Prostate gland (tissue), 2 donors: ENCODE results near the gene RACK1.

Source experiments
- POLR2AphosphoS5 ChIP-seq: sonication (generic); formaldehyde crosslinking; IDR thresholded peaks from one replicate; pipeline ENCODE4 v1.6.1; 2017; ENCODE audit warnings: antibody characterized with exemption
- TF ChIP-seq, protein P1 (sequence below), 4 experiments: fragments of 200-600 bp in 2 of 4; fragments of 450-650 bp in 2 of 4; sonication (generic) in 2 of 4; IDR thresholded peaks; 1 replicate in 3 of 4; 2 replicates in 1 of 4; pipeline ENCODE4 v1.5.1; 2016 to 2019; ENCODE audit warnings: antibody characterized with exemption in 4 of 4, mild to moderate bottlenecking in 2 of 4, moderate library complexity in 2 of 4

DNA sequence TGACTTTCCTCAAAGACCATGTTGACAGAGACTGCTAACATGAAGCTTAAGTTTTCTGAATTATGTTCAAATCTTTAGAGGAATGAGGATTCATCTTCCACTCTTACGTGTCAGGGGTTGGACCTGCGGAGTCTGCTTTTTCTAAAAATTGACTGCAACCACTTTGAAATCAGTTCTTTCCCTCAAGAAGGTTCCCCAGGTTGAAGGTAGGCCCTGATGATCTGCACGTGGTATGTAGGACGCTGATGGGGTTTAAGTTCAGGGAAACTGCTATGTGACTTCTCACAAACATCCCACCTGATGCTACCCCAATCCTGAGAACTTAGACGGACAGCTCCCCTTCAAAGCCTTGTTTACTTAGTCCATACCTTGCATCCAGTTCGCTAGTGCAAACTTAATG is 7.2 kb downstream of the RACK1 start:
- TF ChIP-seq, protein P1, sequence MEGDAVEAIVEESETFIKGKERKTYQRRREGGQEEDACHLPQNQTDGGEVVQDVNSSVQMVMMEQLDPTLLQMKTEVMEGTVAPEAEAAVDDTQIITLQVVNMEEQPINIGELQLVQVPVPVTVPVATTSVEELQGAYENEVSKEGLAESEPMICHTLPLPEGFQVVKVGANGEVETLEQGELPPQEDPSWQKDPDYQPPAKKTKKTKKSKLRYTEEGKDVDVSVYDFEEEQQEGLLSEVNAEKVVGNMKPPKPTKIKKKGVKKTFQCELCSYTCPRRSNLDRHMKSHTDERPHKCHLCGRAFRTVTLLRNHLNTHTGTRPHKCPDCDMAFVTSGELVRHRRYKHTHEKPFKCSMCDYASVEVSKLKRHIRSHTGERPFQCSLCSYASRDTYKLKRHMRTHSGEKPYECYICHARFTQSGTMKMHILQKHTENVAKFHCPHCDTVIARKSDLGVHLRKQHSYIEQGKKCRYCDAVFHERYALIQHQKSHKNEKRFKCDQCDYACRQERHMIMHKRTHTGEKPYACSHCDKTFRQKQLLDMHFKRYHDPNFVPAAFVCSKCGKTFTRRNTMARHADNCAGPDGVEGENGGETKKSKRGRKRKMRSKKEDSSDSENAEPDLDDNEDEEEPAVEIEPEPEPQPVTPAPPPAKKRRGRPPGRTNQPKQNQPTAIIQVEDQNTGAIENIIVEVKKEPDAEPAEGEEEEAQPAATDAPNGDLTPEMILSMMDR (IDR thresholded peaks at IDR 0.05): no peak
- TF ChIP-seq POLR2AphosphoS5: no peak
